HG02610 (cell line): ENCODE results near the gene STXBP3.
"Not testable (repeated sequence)": the region's sequence is repeated elsewhere in the genome, so short reads cannot be mapped to it uniquely, and the experiment has no call there.

Experiments used
- ATAC-seq: cut with Tn5 transposase; IDR thresholded peaks from one replicate; pipeline ENCODE4 v1.9.1; 2021; ENCODE audit warnings: mild to moderate bottlenecking, moderate library complexity; ENCODE audit not compliant: unreplicated experiment

The STXBP3 gene

DNA sequence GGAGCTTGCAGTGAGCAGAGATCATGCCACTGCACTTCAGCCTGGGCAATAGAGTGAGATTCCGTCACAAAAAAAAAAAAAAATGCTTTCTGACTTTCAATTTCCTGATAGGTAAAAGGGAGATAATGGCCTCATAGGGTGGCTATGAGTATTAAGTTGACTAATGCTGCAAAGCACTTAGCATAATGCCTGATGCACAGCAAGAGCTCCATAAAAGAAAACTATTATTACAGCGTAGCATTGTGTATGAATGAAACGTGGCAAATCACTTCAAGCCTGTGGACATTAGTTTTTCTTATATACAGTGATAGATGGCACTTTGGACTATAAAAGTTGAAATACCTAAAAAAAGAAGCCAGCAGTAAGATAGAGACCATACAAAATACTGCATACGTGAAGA, 17.0 kb upstream of the STXBP3 start:
- ATAC-seq = no peak

DNA sequence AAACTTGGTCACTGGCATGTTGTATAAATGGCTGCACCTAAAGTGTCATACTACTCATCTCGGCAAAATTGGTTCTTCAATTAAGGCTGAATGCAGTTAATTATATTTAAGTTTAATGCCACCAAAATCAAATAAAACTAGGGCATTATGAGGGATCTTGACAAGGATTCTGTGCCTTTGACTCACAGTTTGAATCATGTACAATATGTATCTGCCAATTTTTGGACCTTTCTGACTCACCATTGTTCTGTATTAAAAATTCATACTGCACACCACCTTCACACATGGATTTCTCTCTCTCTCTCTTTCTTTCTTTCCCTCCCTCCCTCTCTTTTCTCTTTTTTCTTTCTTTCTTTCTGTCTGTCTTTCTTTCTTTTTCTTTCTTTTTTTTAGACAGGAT, 14.1 kb upstream of the STXBP3 start:
- ATAC-seq = no peak

DNA sequence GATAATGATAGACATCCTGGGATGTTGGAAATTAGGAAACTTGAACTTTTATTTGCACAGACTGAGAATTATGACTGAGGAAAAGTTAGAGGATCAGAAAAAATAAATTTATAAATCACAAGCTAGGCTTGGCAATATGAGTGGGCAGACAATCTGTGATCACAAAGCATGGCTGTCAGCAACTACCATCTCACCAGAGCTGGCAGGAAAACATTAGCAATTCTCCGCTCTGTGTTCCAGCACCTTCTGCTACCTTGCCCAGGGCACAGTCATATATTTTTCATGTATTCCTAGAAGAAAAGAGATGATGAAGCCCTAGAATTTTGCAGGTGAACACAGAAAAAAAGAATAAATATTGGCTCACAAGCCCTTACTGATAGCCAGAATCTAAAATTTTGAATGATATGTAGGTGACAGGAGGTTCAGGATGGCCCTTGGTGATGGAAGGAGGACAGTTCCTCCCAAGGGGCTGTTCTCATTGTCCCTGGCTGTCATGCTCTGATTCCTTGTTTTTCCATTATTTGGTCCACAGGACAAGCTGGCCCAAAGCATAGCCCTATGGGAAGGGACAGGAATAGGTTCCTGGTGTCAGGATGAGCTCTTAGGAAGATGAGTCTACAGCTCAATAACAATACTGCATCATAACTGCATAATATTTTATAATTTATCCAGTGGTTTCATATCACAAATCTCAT, 12.2 kb upstream of the STXBP3 start:
- no peak for ATAC-seq

DNA sequence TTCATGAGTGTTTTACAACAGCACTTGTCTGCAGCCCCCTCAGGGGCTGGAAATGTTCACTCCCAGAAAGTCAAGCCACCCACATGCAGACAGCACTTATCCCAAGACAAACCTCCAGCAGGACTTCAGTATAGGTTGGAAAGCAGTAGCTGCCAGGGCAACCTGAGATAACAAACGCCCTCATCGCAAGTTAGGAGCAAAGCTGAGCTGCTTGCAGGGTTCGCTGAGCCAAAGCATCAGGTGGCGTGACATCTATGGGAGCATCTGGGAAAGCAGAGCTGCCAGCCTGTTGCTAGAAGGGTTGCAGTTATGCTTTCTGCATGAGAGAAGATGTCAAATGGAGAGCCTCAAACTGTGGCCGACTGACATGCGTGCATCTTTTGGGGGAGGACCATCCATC, 4.2 kb upstream of the STXBP3 start:
- ATAC-seq = no peak

DNA sequence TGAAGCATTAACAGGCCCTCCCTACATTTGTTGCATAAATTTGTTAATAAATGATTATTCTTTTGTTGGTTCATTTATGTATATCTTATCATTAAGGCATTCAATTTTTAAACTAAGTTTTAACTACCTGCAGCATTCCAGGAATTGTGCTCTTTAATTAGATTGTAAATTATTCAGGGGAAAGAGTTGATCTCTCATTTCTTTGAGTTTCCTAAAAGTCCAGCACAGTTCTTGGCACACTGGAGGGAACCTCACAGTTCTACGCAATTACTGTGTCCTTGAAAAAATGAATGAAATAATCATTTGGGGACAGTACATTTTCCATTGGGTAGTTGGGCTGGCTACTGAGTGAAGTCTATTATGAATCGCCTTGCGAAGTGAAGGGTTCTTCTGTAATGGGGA, 493 bp upstream of the STXBP3 start:
- no peak for ATAC-seq

DNA sequence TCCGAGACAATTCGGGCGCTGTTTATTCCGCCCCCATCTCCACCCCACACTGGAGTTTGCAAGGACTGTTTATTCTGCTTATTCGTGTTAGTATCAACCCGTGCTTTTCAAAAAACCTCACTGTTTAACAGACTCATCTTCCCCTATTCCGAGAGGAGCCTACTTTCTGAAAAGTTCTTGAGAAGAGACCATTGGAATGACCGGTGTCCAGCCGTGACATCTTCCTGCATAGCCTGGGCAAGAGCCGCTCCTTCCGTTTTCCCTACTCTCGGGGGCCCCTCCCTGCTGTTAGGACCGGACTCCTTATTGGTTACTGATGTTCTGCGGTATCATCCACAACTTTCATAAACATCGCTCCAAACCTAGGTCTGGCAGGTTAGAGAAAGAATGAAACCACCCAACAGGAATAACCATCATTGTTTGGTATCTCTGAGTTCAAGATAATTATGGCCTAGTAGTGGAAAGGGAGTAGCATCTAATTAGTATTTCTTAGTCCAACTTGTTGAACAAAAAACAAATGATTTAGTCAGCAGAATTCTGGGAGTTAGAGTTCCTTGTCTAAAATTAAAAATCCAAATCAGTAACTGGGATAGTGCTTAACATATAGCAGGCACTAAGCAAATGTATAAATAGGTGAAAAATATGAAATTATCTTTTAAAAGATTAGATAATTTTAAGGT, 837 bp downstream of the STXBP3 start:
- ATAC-seq = peak; percentile 47

DNA sequence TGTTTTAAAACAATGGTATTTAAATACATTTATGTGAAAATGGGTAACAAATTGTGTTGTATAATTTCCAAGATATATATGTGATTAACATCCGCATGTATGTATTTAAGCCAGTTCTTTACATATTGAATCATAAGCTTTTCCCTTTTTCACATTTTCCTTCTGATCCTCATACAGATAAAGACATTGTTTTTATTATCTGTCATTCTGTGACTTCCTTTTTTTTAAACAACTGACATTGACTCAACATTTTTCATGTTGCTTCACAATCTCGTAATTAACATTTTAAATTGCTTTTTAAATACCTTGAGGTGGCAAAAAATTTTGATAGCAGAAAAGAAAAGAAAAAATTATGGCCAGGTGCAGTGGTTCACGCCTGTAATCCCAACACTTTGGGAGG, 1.4 kb downstream of the STXBP3 start:
- ATAC-seq = no peak

DNA sequence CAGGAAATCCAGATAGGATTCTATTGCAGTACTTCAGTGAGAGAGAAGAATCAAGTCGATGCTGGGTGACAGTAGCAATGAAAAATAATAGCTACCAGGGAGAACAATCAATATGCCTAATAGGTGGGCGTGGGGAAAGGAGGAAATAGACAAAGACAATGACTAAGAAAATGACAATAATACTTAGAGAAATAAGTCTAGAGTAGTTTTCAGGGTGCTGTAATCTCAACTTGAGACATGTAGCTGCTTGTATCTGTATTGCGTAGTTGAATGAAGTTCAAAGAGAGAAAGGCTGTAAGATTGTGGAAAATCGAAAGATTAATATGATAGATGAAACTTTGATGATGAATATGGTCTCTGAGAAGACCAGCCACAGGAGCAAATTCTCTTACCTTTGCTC, 2.6 kb downstream of the STXBP3 start:
- ATAC-seq = no peak

DNA sequence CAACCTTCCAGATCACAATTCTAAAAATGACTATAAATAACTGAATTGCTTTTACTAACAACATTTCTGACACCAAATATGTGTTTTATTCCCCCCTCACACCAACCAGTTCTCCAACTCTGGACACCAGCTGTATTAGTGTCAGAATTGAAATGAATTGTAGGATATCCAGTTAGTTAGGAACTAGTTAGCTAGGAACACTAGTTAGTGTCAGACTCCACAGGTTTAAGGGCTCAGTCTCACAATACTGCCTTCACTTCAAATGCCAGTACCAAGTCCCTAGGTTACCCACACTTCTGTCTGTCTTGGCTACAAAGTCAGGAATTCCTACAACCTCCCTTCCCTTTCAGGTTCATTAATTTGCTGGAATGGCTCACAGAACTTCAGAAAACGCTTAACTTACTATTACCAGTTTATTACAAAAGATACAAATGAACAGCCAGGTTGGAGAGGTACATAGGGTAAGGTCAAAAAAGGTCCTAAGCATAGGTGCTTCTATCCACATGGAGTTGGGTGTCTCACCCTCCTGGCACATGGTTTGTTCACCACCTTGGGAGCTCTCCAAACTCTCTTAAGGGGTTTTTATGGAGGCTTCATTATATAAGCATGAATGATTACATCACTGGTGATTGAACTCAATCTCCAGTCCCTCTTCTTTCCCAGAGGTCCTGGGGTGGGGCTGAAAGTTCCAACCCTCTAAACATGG, 4.2 kb downstream of the STXBP3 start:
- no peak for ATAC-seq

DNA sequence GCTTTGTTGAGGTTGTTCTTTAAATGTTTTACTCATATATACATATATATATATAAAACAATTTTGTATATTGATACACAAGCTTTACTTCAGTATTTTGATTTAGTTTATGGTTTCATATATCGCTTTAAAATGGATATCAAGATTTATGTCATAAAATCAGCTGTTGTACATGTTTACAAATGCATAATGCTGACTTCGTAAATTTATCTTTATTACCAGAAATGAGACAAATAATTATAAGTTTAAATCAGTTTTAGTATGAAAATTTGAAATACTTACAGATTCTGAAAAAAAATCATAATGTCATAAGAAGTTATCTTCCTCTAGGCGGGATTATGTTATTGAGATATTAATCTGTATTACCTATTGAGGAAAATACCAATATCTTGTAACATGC, 6.9 kb downstream of the STXBP3 start:
- ATAC-seq = no peak

DNA sequence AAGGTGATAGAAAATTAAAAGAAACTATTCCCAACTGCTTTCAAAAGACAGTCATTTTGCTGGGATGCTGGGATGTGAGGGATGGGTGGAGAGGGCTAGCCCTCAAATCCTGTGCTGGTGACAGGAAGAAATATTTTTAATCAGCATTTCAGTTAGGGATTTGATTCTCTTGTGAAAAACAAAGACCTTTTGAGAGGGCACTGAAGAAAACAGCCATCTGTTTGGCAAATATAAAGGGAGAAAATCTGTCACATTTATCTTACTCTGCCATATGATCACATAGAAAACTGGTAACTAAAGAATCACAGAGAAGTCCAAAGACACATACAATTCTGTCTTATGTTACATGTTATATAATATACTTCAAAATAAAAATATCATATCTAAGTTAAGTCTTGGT, 12.3 kb downstream of the STXBP3 start:
- ATAC-seq = no peak

DNA sequence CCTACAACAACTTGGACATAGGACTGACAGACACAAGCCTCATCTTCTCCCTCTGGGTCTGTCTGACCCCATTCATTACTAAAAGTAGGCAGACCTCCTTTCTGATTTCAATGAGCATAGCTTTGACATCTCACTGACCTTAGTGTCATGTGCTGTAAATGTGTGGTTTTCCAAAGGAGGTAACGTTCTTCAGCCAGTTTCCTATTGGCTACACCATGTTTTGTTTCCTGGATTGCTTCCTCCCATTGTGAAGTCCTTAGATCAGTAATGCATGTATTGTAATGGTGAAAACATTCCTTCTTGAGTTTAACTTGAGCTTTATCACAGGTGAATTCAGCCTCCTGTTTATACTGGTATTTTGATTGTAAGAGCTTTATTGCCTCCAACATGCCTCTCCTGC, 20.6 kb downstream of the STXBP3 start:
- no peak for ATAC-seq

DNA sequence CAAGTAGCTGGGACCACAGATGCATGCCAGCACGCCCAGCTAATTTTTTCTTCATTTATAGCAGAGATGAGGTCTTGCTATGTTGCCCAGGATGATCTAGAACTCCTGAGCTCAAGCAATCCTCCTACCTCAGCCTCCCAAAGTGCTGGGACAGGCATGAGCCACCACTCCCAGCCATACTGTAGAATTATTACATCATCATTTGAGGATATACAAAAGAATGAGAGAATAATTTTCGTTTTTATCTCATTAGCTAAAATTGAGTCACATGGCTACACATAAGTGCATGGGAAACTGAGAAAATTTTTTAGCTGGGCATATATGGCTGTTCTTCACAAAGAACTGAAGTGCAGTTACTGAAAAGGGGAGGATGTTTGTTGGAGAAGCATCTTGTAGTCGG, 21.2 kb downstream of the STXBP3 start:
- no peak for ATAC-seq

DNA sequence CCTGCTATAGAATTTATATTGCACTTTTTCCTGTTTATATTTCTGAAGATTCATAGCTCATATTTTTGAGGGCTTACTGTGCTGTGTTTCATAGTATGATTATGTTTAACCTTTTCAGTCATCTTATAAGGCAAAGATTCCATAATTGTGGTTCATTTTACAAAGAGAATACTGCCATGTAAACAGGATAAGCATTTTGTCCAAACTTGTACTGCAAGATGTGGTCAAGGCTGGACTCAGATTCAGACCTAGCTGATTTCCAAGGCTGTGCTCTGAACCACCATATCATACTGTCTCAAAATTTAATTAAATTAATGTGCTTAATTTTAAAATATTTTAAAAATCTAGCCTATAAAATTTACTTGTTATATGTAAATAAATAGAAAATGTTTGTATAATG, 31.4 kb downstream of the STXBP3 start:
- ATAC-seq = no peak

DNA sequence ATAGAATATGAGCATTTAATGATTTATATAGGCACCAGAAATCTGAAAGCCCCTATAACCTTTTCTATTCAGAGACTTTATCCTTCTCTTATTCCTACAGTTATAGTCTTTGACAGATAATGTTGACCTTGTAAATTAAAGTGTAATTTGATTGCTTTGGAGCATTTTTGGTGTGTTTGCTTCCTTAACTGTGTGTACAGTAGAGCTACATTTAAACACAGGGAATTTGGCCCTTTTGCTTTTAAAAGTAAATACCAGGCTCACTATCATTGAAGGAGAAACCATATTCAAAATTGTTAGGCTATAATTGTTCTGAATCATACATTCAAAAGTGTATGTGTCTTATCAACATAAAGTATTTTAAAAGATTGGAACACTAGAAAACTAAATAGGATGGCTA, 33.0 kb downstream of the STXBP3 start:
- no peak for ATAC-seq

DNA sequence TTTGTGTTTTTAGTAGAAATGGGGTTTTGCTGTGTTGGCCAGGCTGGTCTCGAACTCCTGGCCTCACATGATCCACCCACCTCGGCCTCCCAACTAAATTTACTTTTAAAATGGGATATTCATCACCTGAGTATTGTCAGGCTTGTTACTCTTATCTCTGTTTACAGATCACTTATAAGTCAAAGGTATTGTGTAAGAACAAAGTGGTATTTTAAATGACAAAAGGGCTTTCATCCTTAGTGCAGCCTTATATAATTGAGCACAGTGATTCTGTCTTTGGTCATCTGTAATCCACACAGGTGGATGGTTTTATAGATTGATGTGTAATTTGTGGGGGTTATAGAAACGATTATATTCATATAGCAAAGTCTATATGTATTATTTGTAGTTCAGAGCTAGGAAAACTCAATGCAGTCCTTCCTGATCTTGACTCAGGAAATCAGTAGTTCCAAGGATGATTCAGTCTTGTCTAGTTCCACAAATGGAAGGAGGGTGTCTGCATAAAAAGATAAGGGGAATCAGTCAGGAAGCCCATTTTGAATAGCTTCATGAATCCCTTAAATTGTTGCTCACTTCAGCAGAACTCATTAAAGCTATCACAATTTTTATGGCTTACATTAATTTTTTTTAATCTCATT, 34.6 kb downstream of the STXBP3 start:
- no peak for ATAC-seq

DNA sequence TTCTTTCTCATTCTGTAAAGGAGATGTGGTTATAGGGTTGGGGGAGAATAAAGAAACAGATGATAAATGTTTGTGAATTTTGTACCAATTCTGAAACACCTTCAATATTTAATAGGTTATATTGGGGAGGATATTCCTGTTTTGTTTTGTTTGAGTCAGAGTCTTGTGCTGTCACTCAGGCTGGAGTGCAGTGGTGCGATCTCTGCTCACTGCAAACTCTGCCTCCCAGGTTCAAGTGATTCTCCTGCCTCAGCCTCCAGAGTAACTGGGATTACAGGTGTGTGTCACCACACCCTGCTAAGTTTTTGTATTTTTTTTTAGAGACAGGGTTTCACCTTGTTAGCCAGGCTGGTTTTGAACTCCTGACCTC, 35.1 kb downstream of the STXBP3 start:
- not testable (repeated sequence) for ATAC-seq

DNA sequence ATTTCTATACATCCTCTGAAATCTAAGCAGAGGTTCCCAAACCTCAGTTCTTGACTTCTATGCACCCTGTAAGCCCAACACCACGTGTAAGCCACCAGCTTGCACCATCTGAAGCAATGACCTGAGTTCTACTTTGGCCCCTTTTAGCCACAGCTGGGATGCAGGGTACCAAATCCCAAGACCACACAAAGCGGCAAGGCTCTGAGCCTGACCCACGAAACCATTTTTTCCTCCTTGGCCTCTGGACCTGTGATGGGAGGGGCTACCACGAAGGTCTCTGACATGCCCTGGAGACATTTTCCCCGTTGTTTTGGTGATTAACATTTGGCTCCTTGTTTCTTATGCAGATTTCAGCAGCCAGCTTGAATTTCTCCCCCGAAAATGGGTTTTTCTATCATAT, 38.8 kb downstream of the STXBP3 start:
- ATAC-seq = no peak

DNA sequence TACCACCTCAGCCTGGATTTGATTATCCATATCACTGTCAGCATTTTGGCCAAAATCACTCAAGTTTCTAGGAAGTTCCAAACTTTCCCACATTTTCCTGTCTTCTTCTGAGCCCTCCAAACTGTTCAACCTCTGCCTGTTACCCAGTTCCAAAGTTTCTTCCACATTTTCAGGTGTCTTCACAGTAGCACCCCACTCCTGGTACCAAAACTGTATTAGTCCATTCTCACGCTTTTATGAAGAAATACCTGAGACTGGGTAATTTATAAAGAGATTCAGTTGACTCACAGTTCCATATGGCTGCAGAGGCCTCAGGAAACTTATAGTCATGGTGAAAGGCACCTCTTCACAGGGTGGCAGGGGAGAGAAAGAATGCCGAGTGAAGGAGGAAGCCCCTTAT, 39.4 kb downstream of the STXBP3 start:
- ATAC-seq = no peak

DNA sequence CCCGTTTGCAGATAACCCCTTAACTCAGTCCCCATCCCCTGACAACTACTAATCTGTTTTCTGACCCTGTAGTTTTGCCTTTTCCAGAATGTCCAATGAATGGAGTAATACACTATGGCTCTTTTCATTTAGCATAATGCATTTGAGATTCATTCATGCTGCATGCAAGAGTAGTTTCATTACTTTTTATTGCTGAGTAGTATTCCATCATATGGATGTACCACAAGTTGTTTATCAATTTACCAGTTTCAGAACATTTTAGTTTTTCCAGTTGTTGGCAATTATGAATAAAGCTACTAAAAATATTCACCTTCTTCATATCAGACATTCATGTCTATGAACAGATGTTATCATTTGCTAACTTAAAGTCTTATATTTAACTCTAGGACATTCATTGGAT, 45.3 kb downstream of the STXBP3 start:
- ATAC-seq = no peak

DNA sequence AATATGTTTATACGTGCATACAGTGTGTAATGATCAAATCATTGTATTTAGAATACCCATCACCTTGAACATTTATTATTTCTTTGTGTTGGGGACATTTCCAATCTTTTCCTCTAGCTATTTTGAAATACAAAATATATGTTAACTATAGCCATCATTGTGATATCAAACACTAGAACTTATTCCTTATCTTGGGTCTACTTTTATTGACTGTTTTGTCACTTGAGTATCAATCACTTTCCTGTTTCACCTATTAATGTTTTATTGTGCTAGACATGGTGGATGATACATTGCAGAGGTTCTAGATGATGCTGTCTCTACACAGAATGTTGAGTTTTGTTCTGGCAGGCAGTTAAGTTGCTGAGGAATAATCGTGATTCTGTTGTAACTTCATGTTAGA, 45.9 kb downstream of the STXBP3 start:
- ATAC-seq = no peak

DNA sequence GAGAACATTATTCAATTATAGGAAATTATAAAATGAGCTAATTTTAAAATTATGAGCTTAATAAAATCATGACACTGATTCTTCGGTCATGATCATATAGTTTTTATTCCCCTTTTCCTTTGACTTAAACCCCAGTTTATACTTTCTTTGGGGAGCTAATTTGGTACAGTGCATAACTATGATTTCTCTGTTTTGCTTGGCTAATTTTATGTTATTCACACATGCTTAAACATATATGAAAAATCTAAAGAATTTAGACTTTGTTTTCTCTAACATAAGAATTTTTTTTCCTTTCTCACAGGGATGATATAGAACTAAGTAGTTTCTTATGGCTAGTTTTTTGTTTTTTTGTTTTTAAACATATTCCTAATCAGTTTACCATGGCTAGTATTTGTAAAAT, 52.5 kb downstream of the STXBP3 start:
- no peak for ATAC-seq
